CD4-positive, alpha-beta T cell treated with Interleukin-15 for 1 hour (primary cell): ENCODE data around the gene CYP26B1.

Experiments used
- DNase-seq: peaks from one replicate; pipeline ENCODE4 v3.0.0-alpha.2; 2020

The CYP26B1 gene

DNA sequence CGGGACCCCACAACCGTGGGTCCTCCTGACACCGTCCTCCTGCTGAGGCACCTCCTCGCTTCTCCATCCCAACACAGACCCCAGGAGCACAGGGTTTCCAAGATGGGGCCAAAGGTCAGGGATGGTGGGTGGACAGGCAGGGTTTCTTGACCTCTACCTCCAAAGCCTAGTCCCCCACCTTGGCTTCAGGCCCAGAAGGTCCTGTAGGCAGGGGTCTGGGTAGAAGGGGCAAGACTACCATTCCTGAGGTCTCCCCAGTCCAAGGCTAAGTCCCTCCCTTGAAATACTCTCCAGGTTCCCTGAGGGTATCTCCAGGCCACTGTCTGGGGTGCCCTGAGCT, 7.1 kb downstream of the CYP26B1 start:
- no peak for DNase-seq

DNA sequence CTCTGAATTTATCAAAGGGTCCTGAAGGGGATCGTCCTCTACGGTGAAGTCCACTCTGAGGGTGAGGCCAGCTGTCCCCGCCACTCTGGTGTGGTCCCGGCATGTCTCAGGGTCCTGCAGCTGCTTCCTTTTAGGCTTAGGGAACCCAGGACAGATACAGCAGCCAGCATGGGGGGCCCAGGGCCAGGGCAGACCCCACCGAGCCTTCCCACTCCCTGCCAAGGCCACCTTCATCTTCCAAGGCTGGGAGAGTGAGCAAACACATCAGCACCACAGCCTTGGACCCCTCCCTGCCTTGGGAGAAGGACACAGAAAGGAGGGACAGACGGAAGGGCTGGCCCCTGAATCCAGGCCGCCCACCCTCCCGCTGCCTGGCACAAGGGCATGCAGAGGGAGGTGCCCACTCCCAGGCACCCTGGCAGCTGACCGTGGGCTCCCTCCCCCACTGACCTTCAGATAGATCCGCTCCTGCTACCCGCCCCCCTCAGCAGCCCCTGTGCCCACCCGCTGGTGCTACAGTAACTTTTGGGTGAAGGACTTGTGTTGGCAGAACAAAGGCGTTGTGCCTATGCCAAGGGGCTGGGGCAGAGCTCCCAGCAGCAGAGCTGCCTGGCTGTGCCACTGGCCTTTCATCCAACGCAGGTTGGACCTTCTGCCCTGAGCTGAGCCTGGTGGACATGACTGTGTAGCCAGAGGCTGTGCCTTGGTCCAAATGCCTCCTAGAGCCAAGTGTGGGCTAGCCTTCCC, 7.6 kb downstream of the CYP26B1 start:
- DNase-seq: no peak

DNA sequence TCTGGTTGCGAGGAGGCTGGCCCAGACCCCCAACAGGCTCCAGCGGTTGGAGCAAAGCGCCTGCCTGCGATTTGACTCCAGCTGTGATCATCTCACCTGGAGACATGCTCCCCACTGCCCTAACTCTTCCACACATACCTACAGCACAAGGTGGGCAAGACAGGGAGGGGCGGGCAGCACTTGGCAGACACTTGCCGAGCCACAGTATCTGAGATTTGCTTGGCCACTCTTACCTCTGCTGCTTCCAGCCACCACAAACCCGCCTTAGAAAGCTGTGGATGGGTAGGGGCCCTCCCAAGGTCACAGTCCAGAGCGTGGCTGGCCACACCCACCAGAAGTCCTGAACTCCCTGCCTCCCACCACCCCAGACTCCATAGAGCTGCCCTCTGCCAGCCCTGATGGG, 8.2 kb downstream of the CYP26B1 start:
- no peak for DNase-seq

DNA sequence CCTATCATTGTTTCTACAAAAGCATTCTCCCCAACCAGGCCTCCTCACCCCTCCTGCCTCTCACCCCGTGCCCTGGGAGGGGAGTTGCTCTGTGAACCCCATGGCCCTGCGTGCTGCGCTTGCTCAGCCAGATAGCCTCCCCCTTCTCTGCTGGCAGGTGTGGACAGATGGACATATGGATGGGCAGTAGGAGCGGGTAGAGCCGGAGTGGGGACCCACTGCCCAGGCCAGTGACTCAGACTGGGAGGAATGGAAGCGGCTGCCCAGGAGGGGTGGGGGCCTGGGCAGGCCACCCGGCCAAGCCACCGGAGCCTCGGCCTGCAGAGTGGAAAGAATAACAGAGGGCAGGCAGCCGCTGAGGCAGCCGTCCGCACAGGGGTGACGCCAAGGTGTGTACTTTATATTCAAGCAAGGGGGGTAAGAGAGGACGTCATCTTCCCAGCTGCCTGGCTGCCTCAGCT, 8.7 kb downstream of the CYP26B1 start:
- DNase-seq: no peak

DNA sequence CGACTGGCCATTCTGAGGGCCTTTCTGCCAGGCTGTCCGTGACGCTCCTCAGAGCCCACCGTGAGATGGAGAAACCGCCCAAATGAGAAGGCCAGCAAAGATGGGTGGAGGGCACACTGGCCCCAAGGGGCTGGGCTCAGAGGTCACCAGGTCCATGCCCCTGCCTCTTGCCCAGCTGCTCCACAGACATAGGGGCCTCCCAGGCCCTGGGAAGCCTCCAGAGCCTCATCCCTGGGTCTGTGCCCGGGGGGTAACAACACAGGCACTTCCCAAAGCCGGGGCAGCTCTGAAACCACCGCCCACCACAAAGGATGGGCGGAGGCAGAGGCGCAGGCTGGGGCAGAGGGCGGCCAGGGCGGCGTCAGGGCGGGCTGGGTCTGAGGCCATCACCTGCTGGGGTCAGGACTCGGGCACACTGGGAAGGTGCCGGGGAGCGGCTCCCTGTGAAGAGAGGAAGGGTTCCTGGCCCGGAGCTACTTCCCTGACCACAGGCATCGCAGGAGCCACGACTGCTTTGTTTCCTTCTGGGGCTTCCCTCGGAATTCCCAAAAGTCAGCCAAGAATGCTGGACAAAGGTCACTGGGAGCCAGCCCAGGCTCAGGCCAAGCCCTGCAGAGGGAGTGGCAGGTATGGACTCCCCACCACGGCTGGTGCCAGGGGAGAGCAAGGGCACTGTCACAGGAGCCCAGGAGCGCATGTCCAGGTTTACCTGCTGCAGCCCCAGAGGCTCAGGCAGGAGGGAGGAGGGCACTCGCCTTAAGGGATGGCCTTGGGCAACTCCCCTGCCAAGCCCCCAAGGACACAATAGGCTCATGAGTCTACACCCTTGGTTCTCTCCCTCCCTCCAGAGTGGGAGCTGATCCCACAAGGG, 9.4 kb downstream of the CYP26B1 start:
- no peak for DNase-seq

DNA sequence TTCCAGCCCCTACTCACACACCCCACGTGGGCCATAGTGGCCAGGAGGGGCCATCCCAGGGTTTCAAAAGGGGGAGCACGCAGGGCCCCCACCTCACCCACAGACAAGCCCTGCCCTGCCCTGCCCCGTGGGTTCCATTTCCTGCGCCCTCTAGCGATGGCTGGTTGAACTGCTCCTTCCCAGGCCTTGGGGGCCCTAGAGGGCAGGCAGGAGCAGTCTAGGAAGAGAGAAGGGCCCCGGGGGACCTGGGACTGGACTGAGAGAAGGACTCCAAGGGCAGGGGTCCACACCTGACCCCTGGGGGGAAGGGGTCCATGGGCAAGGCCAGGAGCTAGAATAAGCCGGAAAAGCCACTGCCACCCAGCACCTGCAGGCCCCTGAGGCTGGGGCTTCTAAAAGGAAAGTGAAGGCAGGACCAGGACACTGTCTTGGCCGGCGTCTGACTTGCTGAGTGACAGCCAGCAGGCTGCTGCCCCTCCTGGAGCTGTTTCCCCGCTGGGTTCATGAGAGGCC, 10.1 kb downstream of the CYP26B1 start:
- no peak for DNase-seq

DNA sequence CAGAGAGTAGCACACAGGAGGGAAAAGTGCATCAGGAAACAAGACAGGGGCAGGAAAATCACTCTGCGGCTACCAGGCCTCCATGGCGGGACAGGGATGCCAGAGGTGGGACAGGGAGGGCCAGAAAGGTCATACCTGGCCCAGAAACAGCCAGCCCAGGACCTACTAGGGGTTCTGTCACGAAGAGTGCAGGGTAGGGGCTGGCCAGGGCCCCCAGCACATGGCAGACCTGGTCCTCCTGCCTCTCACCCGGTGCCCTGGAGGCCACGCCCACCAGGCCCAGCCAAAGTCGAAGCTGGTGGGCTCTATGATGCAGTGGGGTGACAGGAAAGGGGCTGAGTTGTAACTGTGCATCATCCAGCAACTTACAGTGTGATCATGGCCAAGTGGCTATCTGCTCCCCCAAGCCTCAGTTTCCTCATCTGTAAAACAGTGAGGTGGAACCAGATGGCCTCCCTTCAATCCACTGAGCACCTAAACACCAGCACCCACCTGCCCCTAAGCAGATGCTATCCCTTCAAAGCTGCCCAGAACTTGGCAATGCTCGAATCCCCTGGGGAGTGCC, 10.6 kb downstream of the CYP26B1 start:
- DNase-seq: no peak

DNA sequence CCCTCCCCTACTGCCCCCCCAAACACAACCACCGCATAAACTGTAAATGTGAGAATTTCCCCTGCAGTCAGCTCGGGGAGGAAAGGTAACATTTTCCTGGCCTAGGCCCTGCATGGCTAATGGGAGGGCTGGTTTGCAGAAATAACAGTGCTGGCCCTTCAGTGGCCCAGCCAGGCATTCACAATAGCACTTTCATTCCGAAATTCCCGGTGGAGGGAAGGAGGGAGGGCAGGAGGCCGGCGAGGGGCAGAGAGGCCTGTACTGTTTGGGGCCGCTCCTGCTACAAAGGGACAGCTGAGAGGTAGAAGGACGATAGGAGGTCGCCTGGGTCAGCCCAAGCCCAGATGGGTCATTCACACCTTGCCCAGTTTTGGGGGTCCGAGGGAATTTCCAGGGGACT, 11.3 kb downstream of the CYP26B1 start:
- no peak for DNase-seq

DNA sequence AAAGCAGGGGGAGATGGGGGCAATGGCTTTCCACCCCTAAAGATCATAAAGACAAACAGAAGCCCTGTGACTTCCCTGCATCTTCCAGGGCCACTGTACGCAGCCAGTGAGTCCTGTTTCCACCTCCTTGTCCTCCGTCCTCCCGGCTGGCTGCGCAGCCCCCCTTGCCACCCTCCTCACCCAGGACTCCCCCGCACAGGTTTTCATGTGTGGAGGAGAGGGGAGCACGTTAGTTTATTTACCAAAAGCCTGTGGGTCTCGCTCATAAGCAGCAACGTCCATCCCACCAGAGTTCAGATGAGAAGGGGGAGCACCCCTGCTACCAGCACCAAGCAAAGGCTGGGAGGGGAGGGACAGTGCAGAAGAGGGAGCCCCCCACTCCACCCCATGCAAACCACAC, 11.7 kb downstream of the CYP26B1 start:
- DNase-seq: no peak

DNA sequence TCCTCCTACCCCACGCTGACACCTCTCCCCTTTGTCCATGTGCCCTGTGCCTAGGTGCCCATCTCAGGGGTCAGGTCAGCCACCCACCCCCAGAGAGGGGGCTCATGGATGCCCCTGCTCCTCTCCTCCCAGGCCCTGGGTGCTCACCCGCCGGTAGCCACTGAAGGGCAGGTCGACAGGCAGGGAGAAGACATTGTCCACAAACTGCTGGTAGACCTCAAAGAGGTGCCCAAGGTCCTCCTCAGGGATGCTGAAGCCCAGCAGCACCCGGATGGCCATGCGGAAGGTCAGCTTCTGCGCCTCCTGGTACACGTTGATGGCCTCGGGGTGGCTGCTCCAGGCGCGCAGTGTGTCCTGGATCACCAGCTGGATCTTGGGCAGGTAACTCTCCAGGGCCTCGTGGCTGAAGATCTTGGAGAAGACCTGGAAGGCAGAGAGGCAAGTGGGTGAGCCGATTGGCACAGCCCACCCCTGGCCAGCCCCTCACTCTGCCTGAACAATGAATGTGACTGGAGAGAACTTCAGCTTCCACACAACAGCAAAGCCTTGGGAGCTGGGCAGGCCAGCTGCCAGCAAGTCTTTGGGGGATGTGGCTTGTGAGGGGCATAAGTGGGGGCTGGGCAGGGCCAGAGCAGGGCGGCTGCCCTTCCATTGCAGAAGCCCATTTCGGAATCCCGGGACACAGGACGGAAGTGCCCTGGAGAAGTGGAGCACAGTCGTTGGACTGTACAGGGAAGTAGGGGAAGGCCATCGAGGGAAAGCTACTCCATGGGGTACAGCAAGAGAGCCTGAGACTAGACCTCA, 12.5 kb downstream of the CYP26B1 start:
- DNase-seq: no peak

DNA sequence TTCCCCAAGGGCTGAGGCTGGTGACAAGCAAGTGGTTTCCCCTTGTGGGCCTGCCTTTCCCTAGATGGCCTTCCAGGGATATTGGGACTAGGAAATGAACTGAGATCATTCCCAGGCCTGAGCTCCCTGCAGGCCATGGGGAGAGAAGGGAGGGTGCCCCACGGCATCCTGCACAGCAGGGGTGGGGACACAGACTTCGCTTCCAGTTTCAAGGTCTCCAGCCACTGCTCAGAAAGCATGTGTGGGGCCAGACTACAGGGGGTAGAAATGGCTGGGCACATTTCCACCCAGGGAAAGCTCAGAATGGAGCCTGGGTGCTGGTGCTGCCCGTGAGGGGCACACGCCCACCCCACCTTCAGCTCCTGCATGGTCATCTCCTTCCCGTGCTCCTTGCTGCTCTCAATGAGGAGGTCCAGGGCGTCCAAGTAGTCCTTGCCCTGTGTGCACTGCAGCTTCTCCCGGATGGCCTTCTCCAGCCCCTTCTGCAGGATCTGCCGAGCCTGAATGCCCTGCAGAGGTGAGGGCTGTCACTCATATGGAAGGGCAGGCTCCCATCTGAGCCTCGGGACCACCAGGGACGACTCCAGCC, 13.2 kb downstream of the CYP26B1 start:
- DNase-seq: no peak

DNA sequence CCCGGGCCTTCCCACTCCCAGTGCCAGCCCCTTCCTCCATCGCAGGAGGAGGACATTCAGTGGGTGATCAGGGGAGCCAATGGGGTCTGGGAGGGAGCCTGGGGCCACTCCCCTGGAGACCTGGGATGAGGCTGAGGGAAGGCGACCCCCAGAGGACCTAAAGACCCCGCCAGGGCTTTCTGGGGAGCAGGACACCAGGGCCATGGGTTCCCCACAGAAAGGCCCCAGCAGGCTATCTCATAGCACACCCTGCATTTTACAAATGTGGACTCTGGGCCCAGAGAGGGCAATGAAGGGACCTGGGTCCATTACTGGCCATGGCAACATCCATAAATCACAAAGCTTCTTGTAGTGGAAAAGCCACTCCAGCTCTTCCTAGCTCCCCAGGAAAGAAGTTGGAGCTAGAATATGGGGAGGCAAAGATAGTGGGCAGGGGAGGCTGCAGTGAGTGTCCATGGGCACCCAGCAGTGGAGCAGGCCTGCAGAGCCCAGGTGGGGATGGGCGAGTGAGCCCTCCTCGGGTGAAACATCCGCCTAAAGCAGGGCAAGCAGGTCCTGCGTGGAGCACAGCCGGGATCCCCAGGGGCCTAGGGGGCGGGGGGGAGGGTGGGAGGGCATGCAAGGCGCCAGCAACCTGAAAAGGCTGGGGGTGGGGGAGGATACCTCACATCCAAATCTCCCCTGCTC, 13.8 kb downstream of the CYP26B1 start:
- DNase-seq: no peak

DNA sequence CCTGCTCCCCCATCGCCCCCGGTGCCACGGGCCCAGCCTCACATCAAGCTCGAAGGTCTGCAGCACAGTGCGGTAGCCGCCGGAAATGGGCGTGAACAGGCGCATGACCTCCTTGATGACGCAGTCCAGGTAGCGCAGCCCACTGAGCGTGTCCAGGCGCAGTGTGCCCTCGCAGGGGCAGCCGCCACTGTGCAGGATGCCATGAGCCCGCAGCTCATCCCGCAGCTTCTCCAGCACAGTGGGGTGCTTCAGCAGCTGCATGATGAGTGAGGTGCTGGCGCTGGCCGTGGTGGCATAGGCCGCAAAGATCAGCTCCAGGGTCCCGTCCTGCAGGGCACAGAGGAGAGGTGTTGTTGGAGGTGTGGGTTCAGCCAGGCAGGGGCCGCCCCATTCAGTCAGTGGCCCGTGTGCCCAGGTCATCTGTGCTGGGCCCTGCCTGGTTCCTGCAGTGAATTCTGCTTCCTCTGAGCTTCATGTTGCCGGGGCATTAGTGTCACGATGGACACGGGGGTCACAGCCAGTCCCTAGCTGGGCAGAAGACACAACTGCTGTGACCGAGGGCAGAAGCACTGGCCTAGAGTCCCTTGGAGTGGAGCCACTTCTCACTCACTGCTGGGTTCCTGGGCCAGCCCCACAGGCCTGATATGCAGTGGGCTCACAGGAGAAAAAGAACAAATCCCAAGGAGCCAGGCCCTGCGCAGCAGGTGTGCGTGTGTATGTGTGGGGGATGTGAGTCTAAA, 14.5 kb downstream of the CYP26B1 start:
- DNase-seq: no peak

DNA sequence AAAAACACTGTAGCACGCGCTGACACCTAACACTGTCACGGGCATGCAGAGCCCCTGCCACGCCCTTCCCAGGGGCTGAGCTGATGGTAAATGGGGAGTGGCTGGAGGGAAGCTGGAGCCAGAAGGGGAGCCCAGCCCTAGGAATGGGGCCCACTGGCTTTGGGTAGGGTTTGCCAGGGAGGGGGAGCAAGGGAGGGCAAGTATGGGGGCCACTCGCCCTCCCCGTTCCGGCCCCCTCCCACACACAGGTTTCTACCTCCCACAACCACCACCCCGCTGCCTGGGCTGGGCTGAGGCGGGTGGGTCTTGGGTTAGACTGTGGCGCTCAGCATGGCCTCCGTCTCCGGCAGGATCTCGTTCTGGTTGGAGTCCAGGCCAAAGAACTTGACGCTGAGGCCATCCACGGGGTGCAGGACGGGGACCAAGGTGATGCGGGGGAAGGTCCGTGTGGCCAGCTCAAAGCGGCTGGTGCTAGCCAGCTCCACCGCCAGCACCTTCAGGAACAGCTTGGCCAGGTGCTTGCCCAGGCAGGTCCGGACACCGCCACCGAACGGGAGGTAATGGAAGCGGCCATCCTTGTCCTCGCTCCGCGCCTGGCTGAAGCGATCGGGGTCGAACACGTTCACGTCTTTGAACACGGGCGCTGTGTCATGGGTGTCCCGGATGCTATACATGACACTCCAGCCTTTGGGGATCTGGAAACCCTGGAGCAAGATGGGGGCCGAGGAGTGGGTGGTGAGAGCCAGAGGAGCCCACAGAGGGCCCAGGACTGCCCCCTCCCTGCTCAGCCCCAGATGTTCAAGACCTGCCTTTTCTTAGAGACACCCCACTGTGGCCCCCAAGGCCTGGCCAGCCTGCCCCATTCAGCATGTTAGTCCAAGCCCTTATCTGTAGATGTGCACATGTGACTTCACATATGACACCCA, 15.5 kb downstream of the CYP26B1 start:
- no peak for DNase-seq

DNA sequence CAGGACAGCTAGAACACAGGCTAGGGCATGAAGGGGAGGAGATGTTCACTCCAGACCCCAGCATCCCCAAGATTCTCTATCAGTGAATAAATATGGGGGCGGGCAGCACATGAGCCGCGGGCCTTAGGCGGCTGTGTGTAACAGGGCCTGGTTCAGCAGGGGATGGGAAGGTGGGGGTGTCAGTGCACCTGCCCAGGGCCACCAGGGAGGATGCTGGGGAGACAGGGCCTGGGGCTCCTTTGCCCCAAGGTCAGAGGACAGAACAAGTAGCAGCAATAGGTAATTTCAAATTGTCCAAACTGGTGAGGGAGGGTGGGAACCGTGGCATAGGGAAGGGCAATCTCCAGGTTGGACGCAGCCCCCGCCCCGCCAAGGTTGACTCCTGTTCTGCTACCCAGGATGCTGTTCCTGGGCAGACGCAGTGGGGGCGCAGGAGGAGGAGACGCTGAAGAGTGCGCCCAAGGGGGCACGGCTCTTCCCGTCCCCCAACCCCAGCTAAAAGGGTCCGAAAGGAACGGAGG, 16.2 kb downstream of the CYP26B1 start:
- no peak for DNase-seq

DNA sequence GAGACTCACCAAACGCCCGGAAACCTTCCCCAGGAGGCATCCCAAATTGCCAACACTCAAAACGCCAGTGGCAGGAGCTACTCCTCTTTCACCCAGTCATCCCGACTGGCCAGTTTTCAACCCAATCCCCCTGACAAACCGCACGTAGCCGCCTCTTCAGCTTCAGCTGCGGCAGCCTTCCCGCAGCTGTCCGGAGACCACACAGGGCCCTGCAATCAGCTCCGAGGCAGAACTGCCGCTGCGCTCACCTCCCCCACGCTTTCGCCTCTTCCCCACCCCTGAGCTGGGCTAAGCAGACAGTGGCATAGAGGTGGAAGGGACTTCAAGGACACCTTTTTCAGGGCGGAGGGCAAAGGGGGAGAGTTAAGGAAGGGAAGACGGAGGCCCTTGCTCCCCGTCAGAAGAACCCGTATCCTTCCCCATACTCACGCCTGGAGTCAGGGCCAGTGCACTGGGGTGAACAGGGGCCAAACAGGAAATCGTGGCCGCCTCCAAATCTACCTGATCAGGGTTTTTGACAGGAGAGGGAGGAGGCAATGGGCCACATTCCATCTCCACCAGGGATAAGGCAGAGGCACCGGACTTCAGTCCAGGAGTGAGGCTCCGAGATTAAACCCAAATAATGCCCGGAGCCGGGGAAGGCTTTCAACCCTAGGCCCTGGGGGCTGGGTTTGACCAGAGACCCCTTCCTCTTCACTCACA, 16.9 kb downstream of the CYP26B1 start:
- no peak for DNase-seq

DNA sequence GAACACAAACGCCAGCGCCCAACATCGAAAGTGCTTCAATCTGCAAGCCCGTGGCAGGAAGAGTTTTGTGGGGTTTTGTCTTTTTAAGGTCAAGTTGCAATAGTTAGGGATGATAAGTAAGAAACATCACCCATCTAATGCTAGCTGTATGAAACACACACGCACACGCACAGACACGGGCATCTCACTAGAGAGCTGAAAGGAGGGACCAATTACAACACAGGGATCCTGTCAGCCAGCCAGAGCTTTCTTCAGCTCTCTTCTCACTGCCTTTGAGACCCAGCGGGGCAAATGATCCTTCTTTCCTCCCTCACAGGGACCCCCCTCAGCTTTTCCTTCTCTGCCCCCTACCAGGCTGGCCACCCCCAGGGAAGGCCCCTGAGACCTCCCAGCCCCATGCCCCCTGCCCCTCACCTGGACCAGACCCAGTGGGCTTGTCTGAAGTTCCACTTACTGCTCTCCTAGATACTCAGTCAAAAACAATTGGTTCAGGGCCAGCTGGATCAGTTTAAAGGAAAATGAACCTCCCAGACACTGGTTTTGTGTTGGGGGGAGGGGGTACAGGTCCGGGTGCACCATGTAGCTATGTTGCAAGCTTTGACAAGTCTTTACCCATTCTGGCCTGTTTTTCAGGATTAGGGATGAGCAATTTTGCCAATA, 17.9 kb downstream of the CYP26B1 start:
- no peak for DNase-seq

DNA sequence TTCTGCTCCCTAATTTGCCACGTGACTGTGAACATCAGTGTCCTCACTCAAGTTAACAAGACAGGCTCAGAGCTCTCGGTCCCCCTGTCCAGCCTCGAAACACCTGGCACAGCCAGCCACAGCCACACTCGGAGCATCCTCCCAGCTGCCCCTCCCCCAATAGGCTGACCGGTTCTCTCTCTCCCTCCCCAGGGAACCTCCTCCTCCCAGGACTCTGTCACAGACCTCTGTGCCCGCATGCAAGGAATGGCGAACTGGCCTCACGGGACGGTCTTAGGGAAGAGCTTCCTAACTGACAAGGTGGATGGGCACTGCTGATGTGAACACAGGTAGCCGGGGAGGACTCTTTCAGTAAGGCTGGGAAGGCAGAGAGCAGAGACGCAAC, 18.8 kb downstream of the CYP26B1 start:
- DNase-seq: no peak
